IPS-18c (cell line): ENCODE measurements around the gene SHB.

Experiments
- H3K4me3 ChIP-seq: 2 replicates; pipeline ENCODE4 v1.7.0; 2013; ENCODE audit warnings: low read depth, mild to moderate bottlenecking, low read length, moderate library complexity; ENCODE audit not compliant: insufficient read depth
- H3K9me3 ChIP-seq: one replicate; pipeline ENCODE4 v1.6.1; 2013; ENCODE audit warnings: mild to moderate bottlenecking, low read length, moderate library complexity; ENCODE audit not compliant: control insufficient read depth, insufficient read depth

Gene SHB

GRCh38 chr9:37990404-37991015 is 78.5 kb downstream of the SHB start:
- Histone ChIP-seq H3K4me3 (no peak overlapping the region), H3K9me3 (no peaks in the 10 kb centered on the region)

GRCh38 chr9:37989701-37990100 is 79.3 kb downstream of the SHB start:
- no peaks in the 10 kb centered on the region for H3K9me3 ChIP-seq
- H3K4me3 ChIP-seq, result no peak overlapping the region

GRCh38 chr9:37988602-37989001 is 80.4 kb downstream of the SHB start:
- no peaks in the 10 kb centered on the region for H3K9me3 ChIP-seq
- no peak overlapping the region for H3K4me3 ChIP-seq

GRCh38 chr9:37988041-37988440 is 81.0 kb downstream of the SHB start:
- H3K9me3 ChIP-seq, result no peaks in the 10 kb centered on the region
- no peak overlapping the region for H3K4me3 ChIP-seq

GRCh38 chr9:37987467-37987981 is 81.5 kb downstream of the SHB start:
- Histone ChIP-seq H3K4me3 (no peak overlapping the region), H3K9me3 (no peaks in the 10 kb centered on the region)

GRCh38 chr9:37986771-37987258 is 82.2 kb downstream of the SHB start:
- Histone ChIP-seq H3K4me3 (no peak overlapping the region), H3K9me3 (no peaks in the 10 kb centered on the region)

- no peak overlapping the region for H3K4me3 ChIP-seq
Observed at GRCh38 chr9:37986001-37986400, 83.0 kb downstream of the SHB start.

GRCh38 chr9:37984672-37985611 is 84.1 kb downstream of the SHB start:
- Histone ChIP-seq H3K9me3 (no peaks in the 10 kb centered on the region), H3K4me3 (no peak overlapping the region; the same call in 1 of the 2 replicates)

More at GRCh38 chr9:37986001-37986400, 83.0 kb downstream of the SHB start:
- H3K9me3 ChIP-seq, result no peaks in the 10 kb centered on the region

- H3K4me3 ChIP-seq, result no peak overlapping the region
- no peaks in the 10 kb centered on the region for H3K9me3 ChIP-seq
Observed at GRCh38 chr9:37984278-37984671, 84.8 kb downstream of the SHB start.

- H3K9me3 ChIP-seq, result no peaks in the 10 kb centered on the region
- no peak overlapping the region for H3K4me3 ChIP-seq
Observed at GRCh38 chr9:37983381-37984067, 85.5 kb downstream of the SHB start.

GRCh38 chr9:37979844-37980243 is 89.2 kb downstream of the SHB start:
- Histone ChIP-seq H3K4me3 (no peak overlapping the region), H3K9me3 (no peaks in the 10 kb centered on the region)

- Histone ChIP-seq H3K4me3 (no peak overlapping the region), H3K9me3 (no peaks in the 10 kb centered on the region)
Observed at GRCh38 chr9:37978983-37979382, 90.0 kb downstream of the SHB start.

- H3K9me3 ChIP-seq, result no peaks in the 10 kb centered on the region
Observed at GRCh38 chr9:37978481-37978864, 90.6 kb downstream of the SHB start.

GRCh38 chr9:37977851-37978480 is 91.1 kb downstream of the SHB start:
- Histone ChIP-seq H3K9me3 (no peaks in the 10 kb centered on the region), H3K4me3 (no peak overlapping the region)

More at GRCh38 chr9:37978481-37978864, 90.6 kb downstream of the SHB start:
- H3K4me3 ChIP-seq, result no peak overlapping the region

- Histone ChIP-seq H3K4me3 (no peak overlapping the region), H3K9me3 (peaks cover 2% of the 10 kb centered on the region)
Observed at GRCh38 chr9:37976714-37977477, 92.1 kb downstream of the SHB start.

- Histone ChIP-seq H3K4me3 (no peak overlapping the region), H3K9me3 (peaks cover 2% of the 10 kb centered on the region)
Observed at GRCh38 chr9:37975639-37976038, 93.4 kb downstream of the SHB start.
